Raji (cell line): ENCODE results near the gene HUNK.

Experiments used
- POLR2A ChIP-seq: IDR thresholded peaks from 2 replicates; pipeline ENCODE4 v1.6.1; 2011; ENCODE audit warnings: low read depth, low read length, control low read depth; ENCODE audit not compliant: insufficient read depth

The HUNK gene

GRCh38 chr21:31983554-31983953 is 110.7 kb downstream of the HUNK start:
- no peak for TF ChIP-seq POLR2A

- no peak for TF ChIP-seq POLR2A
Measured at GRCh38 chr21:31985398-31985797, 112.6 kb downstream of the HUNK start.

- no peak for TF ChIP-seq POLR2A
Measured at GRCh38 chr21:31986035-31986856, 113.4 kb downstream of the HUNK start.

GRCh38 chr21:31987696-31988095 is 114.9 kb downstream of the HUNK start:
- TF ChIP-seq POLR2A: no peak

GRCh38 chr21:31988492-31989290 is 115.9 kb downstream of the HUNK start:
- TF ChIP-seq POLR2A: no peak

GRCh38 chr21:31991356-31992331 is 118.8 kb downstream of the HUNK start:
- no peak for TF ChIP-seq POLR2A

GRCh38 chr21:31992391-31992790 is 119.6 kb downstream of the HUNK start:
- no peak for TF ChIP-seq POLR2A

GRCh38 chr21:31993826-31994825 is 121.3 kb downstream of the HUNK start:
- TF ChIP-seq POLR2A: no peak

- no peak for TF ChIP-seq POLR2A
Measured at GRCh38 chr21:31997191-31997590, 124.4 kb downstream of the HUNK start.

GRCh38 chr21:31999810-32000468 is 127.1 kb downstream of the HUNK start:
- no peak for TF ChIP-seq POLR2A

GRCh38 chr21:32001390-32001789 is 128.6 kb downstream of the HUNK start:
- no peak for TF ChIP-seq POLR2A

- TF ChIP-seq POLR2A: no peak
Measured at GRCh38 chr21:32003411-32003810, 130.6 kb downstream of the HUNK start.

- no peak for TF ChIP-seq POLR2A
Measured at GRCh38 chr21:32004291-32004690, 131.5 kb downstream of the HUNK start.
